A549 (cell line): ENCODE data around the gene SUSD3.

Experiments
- CHD2 ChIP-seq: fragments of 150-350 bp; IDR thresholded peaks from 2 replicates; pipeline ENCODE4 v1.6.1; 2014; ENCODE audit warnings: low read length; ENCODE audit not compliant: partially characterized antibody
- CTCF ChIP-seq: fragments of >200 bp; sonication (Bioruptor Twin); formaldehyde crosslinking; IDR thresholded peaks from 3 replicates; pipeline ENCODE4 v1.5.1; 2016
- E2F6 ChIP-seq: IDR thresholded peaks from 2 replicates; pipeline ENCODE4 v1.6.1; 2012; ENCODE audit warnings: low read depth, borderline replicate concordance
- MAZ ChIP-seq: fragments of 150-350 bp; IDR thresholded peaks from 2 replicates; pipeline ENCODE4 v1.6.1; 2014; ENCODE audit warnings: antibody characterized with exemption, low read depth, low read length, borderline replicate concordance
- POLR2A ChIP-seq: IDR thresholded peaks from 2 replicates; pipeline ENCODE4 v1.6.1; 2012; ENCODE audit warnings: mild to moderate bottlenecking, low read length
- RAD21 ChIP-seq, 2 experiments: fragments of >200 bp in 1 of 2; sonication (Bioruptor Twin) in 1 of 2; formaldehyde crosslinking in 1 of 2; IDR thresholded peaks in 1 of 2; conservative IDR thresholded peaks in 1 of 2; 2 replicates in 1 of 2; 3 replicates in 1 of 2; pipeline ENCODE4 v1.6.1; 2012 to 2018; ENCODE audit warnings: inconsistent platforms in 1 of 2
- TP53 ChIP-seq: fragments of 250-450 bp; sonication (Bioruptor Pico); IDR thresholded peaks from 2 replicates; pipeline ENCODE4 v1.5.0; 2021; ENCODE audit warnings: mild to moderate bottlenecking, moderate library complexity

- TF ChIP-seq POLR2A (no peak), E2F6 (no peak), TP53 (CRISPR knock-in tag) (no peak), CHD2 (no peak), CTCF (no peak), MAZ (no peak), RAD21 (conservative IDR thresholded peaks at IDR 0.05 in 1 of 2, IDR thresholded peaks at IDR 0.05 in 1 of 2) (no peak)
Measured at GRCh38 chr9:93020771-93021670, 37.5 kb upstream of the SUSD3 start.
